ENCODE measurements around the gene ZNF738.

ZNF738 gene

DNA sequence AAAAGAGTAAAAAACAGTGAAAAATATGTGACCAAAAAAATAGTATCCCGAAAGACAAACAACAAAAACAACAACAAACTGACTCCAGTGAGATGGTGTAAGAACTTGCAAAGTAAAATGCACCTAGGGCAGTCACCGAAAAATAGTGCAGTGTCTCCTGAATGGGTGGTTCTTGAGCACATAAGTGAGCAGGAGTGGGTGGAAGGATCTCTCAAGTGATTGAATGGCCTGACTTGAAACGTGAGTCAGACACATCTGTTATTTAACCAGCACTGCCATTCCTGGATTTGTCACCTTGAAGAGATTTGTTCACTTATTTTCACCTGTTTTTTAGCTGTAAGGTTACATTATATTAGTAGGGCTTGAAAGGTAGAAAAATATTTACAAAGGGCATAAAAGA, 3.5 kb downstream of the ZNF738 start:
- no peak for TF ChIP-seq CTCF (conservative IDR thresholded peaks at IDR 0.05; ENCODE audit: low read depth, low read length)
- DNase-seq (ENCODE audit: low read depth) = no peak
- H3K4me3 ChIP-seq (ENCODE audit: low read length) = no peak overlapping the region

DNA sequence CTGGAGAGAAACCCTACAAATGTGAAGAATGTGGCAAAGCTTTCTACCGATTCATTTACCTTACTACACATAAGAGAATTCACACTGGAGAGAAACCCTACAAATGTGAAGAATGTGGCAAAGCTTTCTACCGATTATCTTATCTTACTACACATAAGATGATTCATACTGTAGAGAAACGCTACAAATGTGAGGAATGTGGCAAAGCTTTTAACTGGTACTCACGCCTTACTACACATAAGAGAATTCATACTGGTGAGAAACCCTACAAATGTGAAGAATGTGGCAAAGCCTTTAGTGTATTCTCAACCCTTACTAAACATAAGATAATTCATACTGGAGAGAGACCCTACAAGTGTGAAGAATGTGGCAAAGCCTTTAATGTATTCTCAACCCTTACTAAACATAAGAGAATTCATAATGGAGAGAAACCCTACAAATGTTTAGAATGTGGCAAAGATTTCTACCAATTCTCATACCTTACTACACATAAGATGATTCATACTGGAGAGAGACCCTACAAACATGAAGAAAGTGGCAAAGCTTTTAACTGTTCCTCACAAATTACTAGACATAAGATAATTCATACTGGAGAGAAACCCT, 25.3 kb downstream of the ZNF738 start:
- DNase-seq (ENCODE audit: low read depth) = no peak
- H3K4me3 ChIP-seq (ENCODE audit: low read length) = no peak overlapping the region
- TF ChIP-seq CTCF (conservative IDR thresholded peaks at IDR 0.05; ENCODE audit: low read depth, low read length) = no peak

DNA sequence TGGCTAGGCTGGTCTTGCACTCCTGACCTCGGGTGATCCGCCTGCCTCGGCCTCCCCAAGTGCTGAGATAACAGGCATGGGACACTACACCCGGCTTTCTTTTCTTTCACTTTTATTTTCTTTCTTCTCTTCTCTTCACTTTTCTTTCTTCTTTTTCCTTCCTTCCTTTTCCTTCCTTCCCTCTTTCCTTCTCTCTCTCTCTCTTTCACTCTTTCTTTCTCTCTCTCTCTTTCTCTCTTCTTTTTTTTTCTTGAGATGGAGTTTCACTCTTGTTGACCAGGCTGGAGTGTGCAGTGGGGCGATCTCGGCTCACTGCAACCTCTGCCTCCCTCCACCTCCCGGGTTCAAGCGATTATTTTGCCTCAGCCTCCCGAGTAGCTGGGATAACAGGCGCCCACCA, 37.3 kb downstream of the ZNF738 start:
- no peak for TF ChIP-seq CTCF (conservative IDR thresholded peaks at IDR 0.05; ENCODE audit: low read depth, low read length)
- H3K4me3 ChIP-seq (ENCODE audit: low read length) = no peak overlapping the region
- DNase-seq (ENCODE audit: low read depth) = no peak

GRCh38 chr19:21396893-21397572, 38.2 kb downstream of the ZNF738 start, which contains the start of gene ZNF493:
Gene ZNF493, plus strand, starts transcription at chr19:21397133. Its CDS starts 105 bp downstream, at chr19:21397238.
- TF ChIP-seq CTCF (conservative IDR thresholded peaks at IDR 0.05; ENCODE audit: low read depth, low read length) = no peak
- peak within 1 kb of the TSS; percentile 94 for H3K4me3 ChIP-seq (ENCODE audit: low read length)
- DNase-seq (ENCODE audit: low read depth) = peak; percentile 89

GRCh38 chr19:21398851-21399250, 40.1 kb downstream of the ZNF738 start:
- no peak for DNase-seq (ENCODE audit: low read depth)
- no peak for TF ChIP-seq CTCF (conservative IDR thresholded peaks at IDR 0.05; ENCODE audit: low read depth, low read length)
- no peak overlapping the region for H3K4me3 ChIP-seq (ENCODE audit: low read length)

GRCh38 chr19:21402303-21402985, 43.6 kb downstream of the ZNF738 start:
- H3K4me3 ChIP-seq (ENCODE audit: low read length) = no peak overlapping the region
- TF ChIP-seq CTCF (conservative IDR thresholded peaks at IDR 0.05; ENCODE audit: low read depth, low read length) = no peak
- no peak for DNase-seq (ENCODE audit: low read depth)

Data from retinal pigment epithelial cell (primary cell).